ENCODE results near the gene WDR70.
"Not testable (repeated sequence)": the region's sequence is repeated elsewhere in the genome, so short reads cannot be mapped to it uniquely, and the experiment has no call there.

WDR70 gene

GRCh38 chr5:37379100-37379628, at the start of gene WDR70:
Gene WDR70, plus strand, starts transcription at chr5:37379318. Its CDS starts 50 bp downstream, at chr5:37379368.
- peak; percentile 88 for DNase-seq

GRCh38 chr5:37334754-37335153, 44.4 kb upstream of the WDR70 start:
- not testable (repeated sequence) for DNase-seq

DNA sequence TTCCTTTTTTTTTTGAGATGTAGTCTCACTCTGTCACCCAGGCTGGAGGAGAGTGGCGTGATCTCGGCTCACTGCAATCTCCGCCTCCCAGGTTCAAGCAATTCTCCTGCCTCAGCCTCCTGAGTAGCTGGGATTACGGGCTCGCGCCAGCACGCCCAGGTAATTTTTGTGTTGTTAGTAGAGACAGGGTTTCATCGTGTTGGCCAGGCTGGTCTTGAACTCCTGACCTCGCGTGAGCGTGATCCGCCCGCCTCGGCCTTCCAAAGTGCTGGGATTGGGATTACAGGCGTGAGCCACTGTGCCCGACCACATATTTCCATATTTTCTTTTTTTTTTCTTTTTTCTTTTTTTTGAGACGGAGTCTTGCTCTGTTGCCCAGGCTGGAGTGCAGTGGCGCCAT, 36.4 kb upstream of the WDR70 start:
- not testable (repeated sequence) for DNase-seq

GRCh38 chr5:37355161-37355560, 24.0 kb upstream of the WDR70 start:
- DNase-seq: no peak

DNA sequence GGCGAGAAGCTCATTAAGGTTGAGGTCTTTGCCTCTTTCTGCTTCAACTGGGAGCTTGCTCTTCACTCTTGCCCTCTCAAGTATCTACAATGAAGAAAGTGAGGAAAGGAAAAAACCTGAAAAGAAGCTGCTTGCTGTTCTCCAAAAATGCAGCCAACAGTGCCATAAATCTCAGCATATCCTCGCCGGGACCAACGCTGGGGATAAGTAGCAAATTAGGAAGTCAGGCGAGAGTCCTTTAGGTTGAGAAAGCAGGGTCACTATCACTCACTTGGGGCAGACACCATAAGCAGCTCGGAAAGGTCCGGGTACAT, 8.6 kb upstream of the WDR70 start:
- no peak for DNase-seq

DNA sequence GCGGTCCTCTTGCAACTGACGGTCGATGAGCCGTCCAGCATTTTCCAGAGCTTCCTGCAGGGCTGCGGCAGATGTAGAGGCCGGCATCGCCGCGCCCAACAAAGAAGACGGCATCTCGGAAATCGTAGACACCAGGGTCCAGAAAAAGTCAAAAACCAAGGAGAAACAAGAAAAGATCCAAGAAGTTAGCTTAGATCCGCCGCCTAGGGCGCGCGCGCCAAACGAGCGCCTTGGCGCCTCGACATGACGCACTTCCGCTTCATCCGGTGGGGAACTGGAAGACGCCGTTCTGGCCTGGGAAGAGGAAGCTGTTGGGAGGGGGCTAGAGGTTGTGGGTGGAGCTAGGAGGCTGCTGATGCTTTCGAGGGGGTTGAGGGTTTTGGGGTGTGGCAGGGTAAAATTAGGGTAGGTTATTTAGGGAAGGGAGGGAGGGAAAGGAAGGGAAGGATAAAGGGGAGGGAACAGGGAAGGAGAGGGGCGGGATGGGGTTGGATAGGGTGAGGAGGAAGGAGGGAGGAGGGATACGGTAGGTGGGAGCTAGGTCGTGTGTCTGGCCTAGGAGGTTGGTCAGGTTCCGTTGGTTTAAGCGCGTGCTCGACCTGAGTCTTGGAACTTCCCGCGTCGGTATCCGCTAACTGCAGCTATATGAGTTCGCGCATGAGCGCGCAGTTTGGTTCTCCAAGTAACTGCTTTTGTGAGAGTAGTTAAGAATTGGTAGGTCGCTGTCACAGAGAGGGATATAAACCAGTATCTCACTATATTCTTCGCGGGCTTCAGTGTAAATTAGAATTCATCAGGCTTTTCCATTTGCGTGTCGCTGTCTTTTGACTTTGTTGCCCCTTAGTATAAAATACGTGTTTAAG, 8.0 kb upstream of the WDR70 start, which contains the start of gene NUP155:
TSS of gene NUP155 (minus strand) at position 243 of the 863 bp plus-strand sequence. CDS start at position 114, 129 bp downstream.
- peak; percentile 91 for DNase-seq

- no peak for DNase-seq
These were observed 4.0 kb upstream of the WDR70 start for GRCh38 chr5:37375091-37375490.

- not testable (repeated sequence) for DNase-seq
These were observed 1.1 kb upstream of the WDR70 start for GRCh38 chr5:37378066-37378465.

DNA sequence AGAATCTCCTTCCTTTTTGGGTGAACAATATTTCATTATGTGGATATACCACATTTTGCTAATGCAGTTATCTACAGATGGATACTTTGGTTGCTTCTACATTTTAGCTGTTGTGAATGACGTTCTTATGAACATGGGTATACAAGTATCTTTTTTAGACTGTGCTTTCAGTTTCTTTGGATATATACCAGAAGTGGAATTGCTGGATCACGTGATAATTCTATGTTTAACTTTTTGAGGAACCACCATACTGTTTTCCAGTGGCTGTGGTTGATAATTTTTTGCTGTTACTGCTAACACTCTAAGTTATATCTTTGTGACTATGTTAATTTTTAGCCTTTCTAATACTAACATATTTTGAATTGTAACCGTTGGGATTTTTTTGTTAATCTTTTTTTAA, 12.5 kb downstream of the WDR70 start:
- no peak for DNase-seq

- no peak for DNase-seq
These were observed 17.2 kb downstream of the WDR70 start for GRCh38 chr5:37396352-37396751.

DNA sequence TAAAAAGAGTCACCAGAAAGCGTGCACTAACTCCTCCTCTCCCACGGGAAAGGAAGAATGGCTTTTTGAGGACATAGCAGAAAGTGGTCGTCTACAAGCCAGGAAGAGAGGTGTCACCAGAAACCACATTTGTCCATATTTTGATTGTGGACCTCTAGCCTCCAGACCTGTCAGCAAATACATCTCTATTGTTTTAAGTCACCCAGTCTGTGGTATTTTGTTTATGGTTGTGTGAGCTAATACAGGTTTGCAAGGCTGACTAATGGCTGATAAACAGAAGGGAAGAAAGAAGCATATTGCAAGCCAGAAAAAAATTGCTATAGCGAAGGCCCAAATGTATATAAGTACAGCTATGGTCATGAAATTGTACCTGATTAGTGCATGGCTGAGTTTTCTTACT, 21.4 kb downstream of the WDR70 start:
- no peak for DNase-seq

DNA sequence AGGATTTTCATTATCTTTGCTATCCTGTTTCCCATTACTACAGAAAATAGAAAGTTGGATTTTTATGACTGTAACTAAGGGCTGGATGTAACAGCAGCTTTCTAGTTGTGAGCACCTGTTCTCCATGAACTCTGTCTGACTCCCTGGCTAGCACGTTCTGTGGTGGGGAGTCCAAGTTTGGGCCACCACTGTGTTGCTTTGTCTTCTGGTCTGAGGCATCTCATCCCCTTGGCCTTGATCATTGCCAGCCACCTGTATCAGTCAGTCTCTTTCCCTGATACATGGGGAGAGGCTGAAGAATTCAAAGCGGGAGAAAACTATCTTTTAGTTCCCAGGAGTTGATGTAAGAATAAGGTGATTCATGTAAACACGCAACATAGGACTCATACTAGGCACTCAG, 33.4 kb downstream of the WDR70 start:
- no peak for DNase-seq

DNA sequence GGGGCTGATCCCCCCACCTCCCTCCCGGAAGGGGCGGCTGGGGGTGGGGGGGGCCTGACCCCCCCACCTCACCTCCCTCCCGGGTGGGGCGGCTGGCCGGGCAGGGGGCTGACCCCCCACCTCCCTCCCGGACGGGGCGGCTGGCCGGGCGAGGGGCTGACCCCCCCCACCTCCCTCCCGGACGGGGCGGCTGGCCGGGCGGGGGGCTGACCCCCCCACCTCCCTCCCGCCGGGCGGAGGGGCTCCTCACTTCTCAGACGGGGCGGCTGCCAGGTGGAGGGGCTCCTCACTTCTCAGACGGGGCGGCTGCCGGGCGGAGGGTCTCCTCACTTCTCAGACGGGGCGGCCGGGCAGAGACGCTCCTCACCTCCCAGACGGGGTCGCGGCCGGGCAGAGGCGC, 36.3 kb downstream of the WDR70 start:
- DNase-seq: not testable (repeated sequence)

- no peak for DNase-seq
These were observed 38.2 kb downstream of the WDR70 start for GRCh38 chr5:37417347-37417746.

DNA sequence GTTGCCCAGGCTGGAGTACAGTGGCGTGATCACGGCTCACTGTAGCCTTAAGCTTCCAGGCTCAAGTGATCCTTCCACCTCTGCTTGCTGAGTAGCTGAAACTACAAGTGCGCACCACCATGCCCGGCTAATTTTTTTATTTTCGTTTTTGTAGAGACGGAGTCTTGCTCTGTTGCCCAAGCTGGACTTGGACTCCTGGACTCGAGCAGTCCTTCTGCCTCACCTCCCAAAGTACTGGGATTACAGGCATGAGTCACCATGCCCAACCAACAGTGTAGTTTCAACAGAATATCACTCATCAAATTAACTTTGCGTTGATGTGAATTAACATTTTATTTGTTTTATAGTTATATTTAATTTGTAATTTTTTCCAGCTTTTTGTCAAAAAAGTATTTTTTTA, 45.3 kb downstream of the WDR70 start:
- DNase-seq: no peak

DNA sequence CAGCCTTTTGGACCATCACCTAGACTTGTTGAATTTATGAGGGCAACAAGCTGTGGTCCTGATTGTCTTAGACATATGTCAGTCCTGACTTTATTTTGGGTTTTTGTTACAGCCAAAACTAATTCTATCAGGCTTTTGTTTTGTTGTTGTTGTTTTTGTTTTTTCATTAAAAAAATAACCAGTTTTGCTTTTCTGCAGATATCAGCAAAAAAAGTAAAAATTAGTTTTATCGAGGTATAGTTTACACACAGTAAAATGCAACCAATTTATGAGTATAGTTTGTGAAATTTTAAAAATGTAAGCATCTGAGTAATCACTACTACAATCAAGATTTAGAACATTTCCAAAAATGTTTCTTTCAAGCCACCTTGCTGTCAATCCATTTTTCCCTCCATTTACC, 48.9 kb downstream of the WDR70 start:
- DNase-seq: no peak

DNA sequence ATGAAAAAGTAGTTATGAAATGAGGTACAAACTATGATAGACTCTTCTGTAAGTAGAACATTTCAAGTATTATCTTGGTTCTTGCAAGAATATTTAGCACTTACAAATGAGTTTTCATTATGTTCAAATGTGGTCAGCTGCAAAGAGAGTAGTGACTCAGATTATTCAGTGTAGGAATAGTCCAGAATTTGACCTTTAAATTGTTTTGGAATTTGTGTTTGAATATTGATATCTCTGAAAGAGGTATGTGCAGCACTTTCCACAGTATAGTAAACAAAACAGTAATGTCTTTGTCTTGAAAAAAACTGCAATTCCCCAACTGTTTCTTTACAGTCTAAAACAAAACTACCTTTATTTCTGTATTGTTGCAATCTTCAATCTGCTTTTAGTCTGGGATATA, 56.1 kb downstream of the WDR70 start:
- DNase-seq: no peak

GRCh38 chr5:37436146-37436934, 57.2 kb downstream of the WDR70 start:
- no peak for DNase-seq

- DNase-seq: no peak
These were observed 58.6 kb downstream of the WDR70 start for GRCh38 chr5:37437711-37438110.

- not testable (repeated sequence) for DNase-seq
These were observed 66.7 kb downstream of the WDR70 start for GRCh38 chr5:37445783-37446182.

DNA sequence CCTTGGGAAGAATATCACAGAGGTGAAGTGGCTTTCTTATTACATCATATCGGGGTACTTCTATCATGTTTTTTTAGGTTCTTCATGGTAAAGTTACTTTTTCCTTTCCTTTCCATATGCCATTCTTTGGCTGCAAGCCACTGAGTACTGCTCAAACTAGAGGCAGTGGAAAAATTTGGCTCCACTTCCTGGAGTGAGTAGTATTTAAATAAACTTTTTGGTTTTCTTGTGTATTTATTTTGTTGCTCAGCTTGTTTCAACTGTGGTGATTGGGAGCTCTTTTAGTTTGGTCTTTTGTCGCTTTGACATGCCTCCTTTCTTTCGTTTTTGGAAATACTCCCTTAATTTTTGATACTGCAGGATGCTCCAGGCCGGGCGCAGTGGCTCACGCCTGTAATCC, 69.8 kb downstream of the WDR70 start:
- no peak for DNase-seq

DNA sequence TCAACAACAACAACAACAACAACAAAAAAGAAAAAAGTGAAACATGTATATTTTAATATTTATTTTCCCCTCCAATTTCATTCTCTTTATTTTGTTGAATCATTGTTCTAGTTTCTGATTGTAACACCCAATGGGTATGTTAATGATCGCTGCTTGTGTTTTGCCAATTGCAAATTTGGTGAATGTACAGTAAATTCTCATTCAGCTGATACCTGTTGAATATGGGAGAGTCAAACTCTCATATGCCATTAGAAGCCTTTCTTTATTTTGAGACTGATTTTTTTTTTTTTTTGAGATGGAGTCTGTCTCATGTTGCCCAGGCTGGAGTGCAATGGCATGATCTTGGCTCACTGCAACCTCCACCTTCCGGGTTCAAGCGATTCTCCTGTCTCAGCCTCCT, 72.9 kb downstream of the WDR70 start:
- not testable (repeated sequence) for DNase-seq

GRCh38 chr5:37453252-37453651, 74.1 kb downstream of the WDR70 start:
- not testable (repeated sequence) for DNase-seq
